Choroid plexus epithelial cell (primary cell): ENCODE data around the gene MBOAT7.

Experiments used
- DNase-seq: peaks from one replicate; pipeline ENCODE4 v3.0.0-alpha.2; 2010; ENCODE audit warnings: low read depth
- H3K4me3 ChIP-seq: 2 replicates; pipeline ENCODE4 v1.5.1; 2011; ENCODE audit warnings: low read depth, mild to moderate bottlenecking, control low read depth, low read length, moderate library complexity
- CTCF ChIP-seq: conservative IDR thresholded peaks from 2 replicates; pipeline ENCODE4 v1.5.1; 2011; ENCODE audit warnings: low read depth, mild to moderate bottlenecking, control low read depth, inconsistent platforms, low read length, moderate library complexity

MBOAT7 gene

GRCh38 chr19:54193011-54193410 is 3.6 kb upstream of the MBOAT7 start:
- no peak for TF ChIP-seq CTCF
- no peak overlapping the region for H3K4me3 ChIP-seq
- no peak for DNase-seq

- peak overlapping the region; percentile 85 for H3K4me3 ChIP-seq
- TF ChIP-seq CTCF, result no peak
- DNase-seq, result no peak
These were observed 2.6 kb upstream of the MBOAT7 start for GRCh38 chr19:54191811-54192453.

GRCh38 chr19:54191011-54191810 is 1.8 kb upstream of the MBOAT7 start, which contains the start of gene TSEN34:
TSEN34 (plus strand) TSS chr19:54191308; CDS start chr19:54191365, 57 bp downstream.
- DNase-seq, result peak; percentile 84
- TF ChIP-seq CTCF, result no peak
- peak within 1 kb of the TSS; percentile 85 for H3K4me3 ChIP-seq

GRCh38 chr19:54190503-54191010 is 1.2 kb upstream of the MBOAT7 start:
- H3K4me3 ChIP-seq, result peak overlapping the region; percentile 85
- DNase-seq, result peak; percentile 100
- TF ChIP-seq CTCF, result no peak

GRCh38 chr19:54189735-54190502 is 539 bp upstream of the MBOAT7 start:
- peak overlapping the region; percentile 83 for H3K4me3 ChIP-seq
- DNase-seq, result peak; percentile 100
- no peak for TF ChIP-seq CTCF

GRCh38 chr19:54188215-54188871 is 1.0 kb downstream of the MBOAT7 start:
- peak; percentile 55 for DNase-seq
- peak overlapping the region; percentile 83 for H3K4me3 ChIP-seq
- no peak for TF ChIP-seq CTCF
